GM04503 (cell line): ENCODE measurements around the gene DTHD1.

Experiments
- DNase-seq: peaks from one replicate; pipeline ENCODE4 v3.0.0-alpha.2; 2012; ENCODE audit warnings: low read depth

DTHD1 gene

GRCh38 chr4:36269533-36270173 is 11.8 kb upstream of the DTHD1 start:
- no peak for DNase-seq

GRCh38 chr4:36273276-36273675 is 8.1 kb upstream of the DTHD1 start:
- DNase-seq, result no peak

GRCh38 chr4:36274158-36274557 is 7.3 kb upstream of the DTHD1 start:
- DNase-seq, result no peak

- no peak for DNase-seq
These were observed 3.9 kb upstream of the DTHD1 start for GRCh38 chr4:36277533-36277932.

GRCh38 chr4:36278789-36279188 is 2.6 kb upstream of the DTHD1 start:
- DNase-seq, result no peak

- no peak for DNase-seq
These were observed 861 bp upstream of the DTHD1 start for GRCh38 chr4:36280555-36280954.

- DNase-seq, result no peak
These were observed 1.2 kb downstream of the DTHD1 start for GRCh38 chr4:36282503-36283030.

GRCh38 chr4:36283912-36284465 is 2.6 kb downstream of the DTHD1 start:
- DNase-seq, result no peak

GRCh38 chr4:36285784-36286480 is 4.5 kb downstream of the DTHD1 start:
- no peak for DNase-seq

- no peak for DNase-seq
These were observed 5.1 kb downstream of the DTHD1 start for GRCh38 chr4:36286481-36286871.

- DNase-seq, result no peak
These were observed 7.5 kb downstream of the DTHD1 start for GRCh38 chr4:36288731-36289426.

- no peak for DNase-seq
These were observed 9.2 kb downstream of the DTHD1 start for GRCh38 chr4:36290641-36291040.

- no peak for DNase-seq
These were observed 11.3 kb downstream of the DTHD1 start for GRCh38 chr4:36292556-36293188.

- no peak for DNase-seq
These were observed 19.7 kb downstream of the DTHD1 start for GRCh38 chr4:36301127-36301526.

- no peak for DNase-seq
These were observed 22.2 kb downstream of the DTHD1 start for GRCh38 chr4:36303426-36304137.

- DNase-seq, result no peak
These were observed 22.8 kb downstream of the DTHD1 start for GRCh38 chr4:36304138-36304681.

- DNase-seq, result no peak
These were observed 26.7 kb downstream of the DTHD1 start for GRCh38 chr4:36308150-36308549.

- DNase-seq, result no peak
These were observed 28.8 kb downstream of the DTHD1 start for GRCh38 chr4:36310216-36310615.

GRCh38 chr4:36310793-36311192 is 29.4 kb downstream of the DTHD1 start:
- DNase-seq, result no peak

- no peak for DNase-seq
These were observed 31.1 kb downstream of the DTHD1 start for GRCh38 chr4:36312511-36312910.

GRCh38 chr4:36313301-36313700 is 31.9 kb downstream of the DTHD1 start:
- no peak for DNase-seq
